NCI-H2081 (cell line): ENCODE measurements around the gene UBXN2A.

Experiments
- DNase-seq, 2 experiments: peaks; one replicate each; lab custom pipeline; 2025; lab: John Stamatoyannopoulos, UW

UBXN2A gene

DNA sequence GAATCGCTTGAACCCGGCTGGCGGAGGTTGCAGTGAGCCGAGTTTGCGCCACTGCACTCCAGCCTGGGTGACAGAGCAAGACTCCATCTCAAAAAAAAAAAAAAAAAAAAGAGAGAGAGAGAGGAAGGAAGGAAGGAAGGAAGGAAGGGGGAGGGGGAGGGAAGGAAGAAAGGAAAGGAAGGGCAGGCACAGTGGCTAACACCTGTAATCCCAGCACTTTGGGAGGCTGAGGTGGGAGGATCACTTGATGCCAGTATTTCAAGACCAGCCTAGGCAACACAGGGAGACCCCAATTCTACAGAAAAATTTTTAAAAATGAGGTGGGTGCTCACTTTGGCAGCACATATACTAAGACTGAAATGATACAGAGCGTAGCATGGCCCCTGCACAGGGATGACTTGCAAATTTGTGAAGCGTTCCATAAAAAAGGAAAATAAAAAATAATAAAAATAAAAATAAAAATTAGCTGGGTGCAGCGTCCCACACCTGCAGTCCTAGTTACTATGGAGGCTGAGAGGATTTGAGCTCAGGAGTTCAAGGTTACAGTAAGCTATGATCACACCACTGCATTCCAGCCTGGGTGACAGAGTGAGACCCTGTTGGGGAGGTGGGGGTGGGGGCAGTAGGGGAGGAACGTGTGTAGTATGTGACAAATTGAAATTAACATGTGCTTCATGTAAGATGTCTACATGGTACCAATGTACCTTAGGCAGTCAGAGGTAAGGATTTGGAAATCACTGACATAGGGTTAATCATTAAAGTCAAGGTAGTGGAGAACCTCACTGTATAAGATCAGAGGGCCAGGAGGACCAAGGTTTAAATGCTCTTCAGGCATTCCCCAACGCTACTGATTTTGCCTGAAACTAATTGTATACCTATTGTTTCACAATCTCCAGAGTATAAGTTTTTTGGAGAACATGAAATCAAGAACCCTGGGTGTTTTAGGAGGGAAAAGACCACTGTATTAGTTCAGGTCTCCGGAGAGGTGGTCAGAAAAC is 105.5 kb downstream of the UBXN2A start:
- no peak for DNase-seq

DNA sequence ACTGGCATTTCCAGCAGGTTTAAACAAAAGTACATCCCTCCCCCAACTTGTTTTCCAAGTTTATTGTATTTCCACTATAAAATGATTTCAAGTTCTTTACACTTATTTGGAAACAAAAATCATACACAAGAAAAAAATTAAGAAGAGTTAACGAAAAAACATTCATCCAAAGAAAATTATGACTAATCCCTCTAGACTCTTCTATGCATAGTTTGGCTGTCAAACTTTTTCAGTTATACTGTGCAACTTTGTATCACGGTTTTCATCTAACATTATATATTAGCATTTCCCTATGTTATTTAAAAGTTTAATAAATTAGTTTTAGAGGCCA is 106.3 kb downstream of the UBXN2A start:
- DNase-seq = no peak

DNA sequence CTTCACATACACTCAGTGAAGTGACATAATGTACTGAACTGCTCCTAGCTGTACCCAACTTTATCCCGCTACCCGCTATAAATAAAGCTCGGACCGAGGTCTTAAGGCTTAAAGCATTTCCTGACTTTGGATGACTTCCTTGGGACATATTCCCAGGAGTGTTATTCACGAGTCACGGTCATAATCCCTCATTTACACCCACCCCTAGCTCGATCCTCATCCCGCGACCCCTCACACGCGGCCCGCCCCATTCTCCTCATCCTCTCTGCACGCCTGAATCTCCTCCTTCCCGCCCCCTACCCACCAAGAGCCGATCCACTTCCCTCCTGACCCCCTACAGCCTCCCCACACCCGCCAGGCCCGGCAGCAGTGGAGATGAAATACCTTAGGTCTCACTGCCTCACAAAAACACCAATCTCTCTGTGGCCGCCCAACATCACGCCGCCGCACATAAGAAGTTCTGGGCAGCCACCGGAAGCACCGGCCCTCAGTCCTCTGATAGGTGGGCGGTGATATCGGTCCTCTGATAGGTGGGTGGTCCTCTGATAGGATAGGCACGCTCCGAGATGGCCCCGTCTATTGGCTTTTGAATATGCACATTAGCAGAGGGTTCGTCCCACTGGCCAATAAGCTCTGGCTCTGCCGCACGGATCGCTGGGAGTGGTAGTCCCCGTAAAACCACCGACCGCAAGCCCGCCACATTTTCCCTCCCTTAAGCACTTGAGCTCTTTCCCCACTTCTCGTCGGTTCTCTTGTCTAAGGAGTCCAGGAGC is 106.9 kb downstream of the UBXN2A start, which contains the start of gene WDCP:
Gene WDCP, minus strand, starts transcription at position 462 of the 773 bp plus-strand sequence. CDS start 7,897 bp downstream, outside the sequence.
- peak; percentile 99 to 100 for DNase-seq

DNA sequence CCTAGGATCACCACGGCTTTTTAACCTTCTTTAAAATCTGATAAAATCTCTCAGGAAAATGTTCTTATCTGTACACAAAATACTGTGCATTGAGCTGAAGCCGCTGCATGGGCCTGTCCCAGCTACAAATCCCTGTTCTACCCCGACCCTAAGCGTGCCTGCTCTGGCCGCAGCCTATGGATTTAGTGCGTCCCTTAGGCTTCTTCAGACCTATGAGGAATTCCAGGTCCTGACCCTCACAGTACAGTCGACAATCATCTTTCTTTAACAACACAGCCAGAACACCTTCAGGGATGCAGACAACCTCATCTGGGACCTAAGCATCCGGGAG is 107.4 kb downstream of the UBXN2A start:
- no peak for DNase-seq

DNA sequence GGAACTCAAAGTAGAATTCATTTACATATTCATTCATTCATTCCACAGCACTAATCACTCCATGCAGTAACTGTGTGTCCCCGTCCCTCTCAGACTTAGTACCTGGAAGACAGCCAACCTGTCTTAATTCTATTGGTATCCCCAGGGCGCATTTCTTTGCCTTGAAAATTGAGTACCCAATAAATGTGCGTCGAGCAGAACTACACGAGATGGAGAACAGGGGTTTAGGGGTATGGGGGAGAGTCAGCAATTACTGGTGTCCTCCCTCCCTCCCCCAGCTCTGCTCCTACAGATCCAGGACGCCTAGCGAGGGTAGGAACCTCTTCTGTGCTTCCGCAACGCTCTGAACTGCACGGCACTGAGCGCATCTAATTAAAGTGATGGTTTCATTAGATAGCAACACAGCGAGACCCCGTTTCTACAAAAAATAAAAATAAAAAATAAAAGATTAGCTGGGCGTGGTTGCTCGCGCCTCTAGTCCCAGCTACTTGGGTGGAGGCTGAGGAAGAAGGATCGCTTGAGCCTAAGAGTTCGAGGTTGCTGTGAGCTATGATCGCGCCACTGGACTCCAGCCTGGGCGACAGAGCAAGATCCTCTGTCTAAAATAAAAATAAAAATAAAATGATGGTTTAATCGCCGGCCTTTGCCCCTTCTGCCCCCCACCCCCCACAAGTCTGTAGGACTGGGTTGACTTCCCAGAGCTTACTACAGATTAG is 108.7 kb downstream of the UBXN2A start:
- peak; percentile 29 to 58 for DNase-seq

DNA sequence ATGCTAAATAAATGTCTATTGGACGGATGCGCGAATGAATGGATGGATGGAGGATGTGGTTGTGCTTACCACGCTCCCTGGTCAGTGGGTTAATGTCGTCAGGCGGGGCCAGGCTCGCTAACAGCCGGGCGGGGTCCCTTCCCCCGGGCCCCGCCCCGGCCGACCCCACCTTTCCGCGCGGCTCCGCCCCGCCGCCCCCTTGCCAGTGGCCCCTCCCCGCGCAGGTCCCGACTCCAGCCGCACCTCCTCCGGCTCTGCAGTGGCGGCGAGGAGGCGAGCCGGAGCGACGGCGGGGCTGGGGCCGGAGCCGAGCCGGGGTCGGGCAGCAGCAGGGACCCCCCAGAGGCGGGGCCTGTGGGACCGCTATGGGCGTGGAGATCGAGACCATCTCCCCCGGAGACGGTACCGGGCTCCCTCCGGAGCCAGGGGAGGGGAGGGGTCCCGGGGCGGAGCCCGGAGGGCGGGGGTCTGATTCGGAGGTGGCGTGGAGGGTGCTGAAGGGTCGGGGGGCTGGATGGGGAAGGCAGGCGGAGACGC is 109.3 kb downstream of the UBXN2A start, which contains the start of gene FKBP1B:
Gene FKBP1B, plus strand, starts transcription at position 257 of the 537 bp plus-strand sequence. Its CDS starts 109 bp downstream, at position 366.
- DNase-seq = peak; percentile 63 to 71

DNA sequence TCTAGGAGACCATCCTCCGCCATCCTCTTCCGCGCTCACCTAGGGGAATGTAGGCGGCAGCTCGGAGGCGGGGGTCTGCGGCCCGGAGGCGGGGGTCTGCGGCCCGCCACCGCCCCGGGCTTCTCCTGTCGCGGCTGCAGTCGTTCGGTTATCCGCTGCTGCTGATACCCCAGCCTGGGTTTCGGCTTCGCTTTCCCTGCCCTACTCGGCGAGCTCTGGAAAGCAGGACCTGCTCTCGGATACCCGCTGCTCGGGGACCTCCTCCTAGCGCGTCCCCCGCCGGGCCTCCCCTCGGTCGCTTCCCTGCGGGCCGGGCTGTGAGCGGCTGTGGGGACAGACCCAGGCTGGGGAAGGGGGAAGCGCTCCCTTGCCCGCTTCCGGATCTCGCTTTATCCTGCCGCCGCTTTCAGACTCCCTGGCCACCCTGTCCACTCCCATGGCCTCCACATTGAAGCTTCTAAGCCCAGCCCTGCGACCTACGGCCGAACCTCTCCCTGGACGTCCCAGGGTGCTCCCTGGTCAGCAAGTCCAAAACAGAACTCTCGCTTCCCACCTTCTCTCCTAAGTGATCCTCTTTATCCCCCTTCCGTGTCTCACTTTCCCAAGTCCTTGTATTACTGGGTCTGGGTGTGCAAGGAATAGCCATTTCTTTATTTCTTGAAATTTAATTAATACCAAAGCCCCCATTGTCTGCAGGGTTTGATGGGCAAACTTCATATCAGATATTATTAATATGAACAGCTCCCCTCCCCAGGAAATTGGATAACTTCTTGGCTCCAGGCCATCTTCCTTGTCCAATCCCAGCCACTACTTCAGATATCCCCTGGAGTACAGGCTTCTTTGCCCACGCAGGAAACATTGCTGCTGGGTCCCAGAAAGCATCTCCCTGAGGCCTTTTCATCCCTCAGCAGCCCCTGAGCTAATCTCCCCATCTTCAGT is 110.0 kb downstream of the UBXN2A start:
- DNase-seq = no peak

DNA sequence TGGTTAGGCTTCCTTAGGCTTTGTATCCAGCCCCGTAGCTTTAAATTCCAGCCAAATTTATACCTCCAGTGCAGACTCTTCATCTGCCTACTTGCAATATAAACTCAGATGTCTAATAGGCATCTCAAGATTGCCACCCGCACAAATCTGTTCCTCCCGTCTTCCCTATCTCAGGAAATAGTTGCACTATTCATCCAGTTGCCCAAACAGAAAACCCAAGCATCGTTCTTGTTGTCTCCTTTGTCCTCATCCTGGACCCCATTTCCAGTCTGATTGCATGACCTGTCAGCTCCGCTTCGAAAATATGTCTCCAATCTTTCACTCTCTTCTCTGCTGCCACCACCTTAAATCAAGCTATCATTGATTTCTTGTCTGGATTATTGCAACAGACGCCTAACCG is 111.6 kb downstream of the UBXN2A start:
- no peak for DNase-seq

DNA sequence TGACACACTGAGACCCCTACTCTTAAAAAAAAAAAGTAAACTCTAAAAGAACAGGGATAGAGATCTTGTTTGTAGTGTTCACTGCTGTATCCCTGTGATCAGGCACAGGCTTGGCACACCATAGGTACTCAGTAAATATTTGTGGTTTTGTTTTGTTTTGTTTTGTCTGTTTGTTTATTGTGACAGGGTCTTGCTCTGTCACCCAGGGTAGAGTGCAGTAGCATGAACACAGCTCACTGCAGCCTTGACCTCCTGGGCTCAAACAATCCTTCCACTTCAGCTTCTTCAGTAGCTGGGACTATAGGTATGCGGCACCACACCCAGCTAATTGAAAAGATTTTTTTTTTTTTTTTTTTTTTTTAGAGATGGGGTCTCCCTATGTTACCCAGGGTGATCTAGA is 112.7 kb downstream of the UBXN2A start:
- no peak for DNase-seq
